Activated CD4-positive, CD25-positive, alpha-beta regulatory T cell treated with anti-CD3 and anti-CD28 coated beads, Interleukin-2, amount 50 U/mL, for 16 hours (primary cell): Measurements from ENCODE around the gene WDFY2.

ENCODE experiments used
- DNase-seq: peaks from one replicate; pipeline ENCODE4 v3.0.0-alpha.2; 2020; ENCODE audit warnings: low read depth, low spot score

Gene WDFY2

DNA sequence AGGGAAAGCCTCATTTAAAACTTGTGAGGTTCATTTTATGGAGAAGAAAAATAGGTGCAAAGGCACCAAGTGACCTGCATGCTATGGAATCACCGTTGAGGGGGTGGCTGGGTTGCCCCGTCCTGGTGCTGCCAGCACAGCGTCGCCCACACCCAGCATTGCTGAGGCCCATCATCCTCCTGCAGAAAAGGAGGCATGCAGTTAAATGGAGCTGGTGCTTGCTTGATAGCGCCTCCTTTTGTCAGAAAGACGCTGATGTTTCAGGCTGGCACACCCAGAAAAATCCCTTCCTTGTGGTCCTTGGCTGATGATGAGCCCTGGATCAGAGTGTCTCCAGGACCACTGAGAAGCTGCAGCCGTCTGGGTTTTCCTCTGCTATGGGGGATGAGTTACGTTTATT is 182.8 kb downstream of the WDFY2 start:
- DNase-seq = no peak

DNA sequence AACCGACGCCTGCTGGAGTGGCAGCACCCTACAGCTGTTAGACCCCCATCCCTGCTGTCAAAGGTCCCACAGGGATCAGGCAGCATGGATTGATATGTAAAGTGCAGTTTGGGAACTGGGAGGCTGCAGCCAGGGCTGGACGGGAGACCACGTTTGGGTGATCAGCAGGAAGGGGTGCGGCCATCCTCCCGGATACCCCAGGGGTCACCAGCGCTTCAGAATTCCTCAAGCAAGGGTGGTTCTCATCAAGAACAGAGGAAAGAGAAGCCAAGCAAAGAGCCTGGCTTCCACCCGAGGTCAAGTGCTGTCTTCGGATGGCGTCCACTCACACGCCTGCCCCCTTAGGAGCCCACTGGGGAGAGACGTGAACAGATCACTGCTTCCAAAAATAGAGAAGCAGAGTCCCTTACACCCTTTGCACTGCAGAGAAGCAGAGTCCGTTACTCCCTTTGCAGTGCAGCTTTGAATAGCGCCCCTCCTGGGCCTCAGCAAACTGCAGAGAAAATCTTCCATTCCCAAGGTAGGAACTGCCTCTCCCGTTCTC is 184.2 kb downstream of the WDFY2 start:
- DNase-seq = no peak

- DNase-seq = no peak
Observed at GRCh38 chr13:51768976-51769375, 184.7 kb downstream of the WDFY2 start.

DNA sequence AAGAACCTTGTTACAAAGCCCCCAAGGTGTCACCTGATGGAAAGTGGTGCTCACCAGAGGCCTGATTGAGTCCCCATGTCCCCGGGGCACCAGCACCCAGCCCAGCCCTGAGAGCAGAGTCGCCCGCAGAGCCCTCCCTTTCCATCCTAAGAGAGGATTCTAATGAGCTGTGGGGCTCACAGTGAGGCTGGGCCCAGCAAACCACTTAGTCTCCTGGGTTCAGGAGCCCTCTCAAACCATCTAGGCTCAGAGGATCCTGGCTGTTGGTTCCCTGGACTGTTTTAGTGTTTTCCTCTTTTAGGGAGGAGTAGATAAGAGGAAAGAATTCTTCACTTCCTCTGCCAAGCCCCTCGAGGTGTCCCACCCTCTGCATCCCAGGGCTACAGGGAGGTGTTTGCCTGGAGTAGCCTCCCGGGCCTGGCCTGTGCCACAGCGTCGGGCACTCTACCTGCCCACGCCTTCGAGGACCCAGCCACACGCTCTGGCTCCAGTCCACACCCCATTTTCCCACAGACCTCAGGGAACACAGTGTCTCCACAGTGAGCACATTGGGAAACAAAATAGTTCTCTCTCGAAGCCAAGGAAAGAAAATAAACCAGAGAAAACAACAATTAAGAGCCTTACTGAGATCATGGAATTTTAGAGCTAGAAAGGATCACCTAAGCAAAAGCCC is 185.3 kb downstream of the WDFY2 start:
- DNase-seq = no peak

- no peak for DNase-seq
Observed at GRCh38 chr13:51770160-51770559, 185.9 kb downstream of the WDFY2 start.

DNA sequence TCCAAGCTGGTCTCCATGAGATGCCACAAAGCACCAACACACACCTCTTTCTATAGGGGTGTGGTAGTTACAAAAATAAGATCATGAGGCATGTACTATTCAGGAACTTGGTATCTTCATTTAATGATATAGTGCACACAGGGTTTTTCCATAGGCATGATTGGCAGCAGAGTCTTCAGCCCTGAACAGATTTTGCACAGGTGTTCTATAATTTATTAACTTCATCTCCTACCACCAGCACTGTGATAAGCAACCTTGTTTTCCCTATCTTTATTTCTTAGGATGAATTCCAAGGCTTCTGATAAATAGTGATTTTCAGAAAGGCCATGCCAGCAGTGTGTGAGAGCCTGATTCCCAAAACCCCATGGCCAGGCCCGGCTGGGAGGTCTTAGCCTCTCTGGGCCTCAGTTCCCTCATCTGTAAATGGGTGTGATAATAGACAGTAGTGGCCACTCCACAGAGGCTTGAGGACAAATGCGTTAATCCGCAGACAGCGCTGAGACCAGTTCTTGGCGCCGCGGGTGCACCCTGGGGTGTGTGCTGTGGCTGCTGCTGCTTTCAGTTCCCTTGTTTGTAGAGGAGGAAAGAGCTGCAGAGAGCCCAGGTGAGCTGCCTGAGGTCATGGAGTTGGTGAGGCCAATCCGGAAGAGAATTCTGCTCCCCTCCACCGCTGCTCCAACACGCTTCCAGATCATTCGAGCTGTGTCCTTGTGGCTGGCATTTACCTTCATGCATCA is 186.6 kb downstream of the WDFY2 start:
- no peak for DNase-seq

GRCh38 chr13:51771418-51772104 is 187.3 kb downstream of the WDFY2 start:
- no peak for DNase-seq

- DNase-seq = no peak
Observed at GRCh38 chr13:51772105-51772455, 187.8 kb downstream of the WDFY2 start.

- no peak for DNase-seq
Observed at GRCh38 chr13:51772781-51773180, 188.5 kb downstream of the WDFY2 start.

DNA sequence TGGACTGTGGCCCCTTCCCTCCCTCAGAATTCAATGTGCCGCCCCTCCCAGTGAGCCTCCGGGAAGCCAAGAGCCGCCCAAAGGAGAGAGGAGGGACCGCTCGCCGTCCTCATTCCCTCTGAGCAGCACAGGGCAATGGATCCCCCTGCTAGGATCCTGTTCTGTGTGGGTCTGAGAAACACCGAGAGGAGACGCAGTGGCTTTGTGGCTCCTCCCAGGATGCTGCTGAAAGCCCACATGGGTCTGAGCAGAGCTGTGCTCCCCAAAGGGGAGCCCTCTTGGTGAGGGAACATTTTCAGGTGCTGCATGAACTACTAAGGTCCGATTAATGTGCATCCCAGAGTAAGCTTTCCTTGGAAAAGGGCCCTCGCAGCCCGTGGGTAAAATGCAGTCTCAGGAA is 189.3 kb downstream of the WDFY2 start:
- no peak for DNase-seq

- DNase-seq = no peak
Observed at GRCh38 chr13:51776179-51776578, 191.9 kb downstream of the WDFY2 start.

- DNase-seq = no peak
Observed at GRCh38 chr13:51777921-51778320, 193.7 kb downstream of the WDFY2 start.

GRCh38 chr13:51778392-51778791 is 194.1 kb downstream of the WDFY2 start:
- no peak for DNase-seq

GRCh38 chr13:51780099-51780498 is 195.8 kb downstream of the WDFY2 start:
- no peak for DNase-seq

- DNase-seq = no peak
Observed at GRCh38 chr13:51781246-51782022, 197.2 kb downstream of the WDFY2 start.

DNA sequence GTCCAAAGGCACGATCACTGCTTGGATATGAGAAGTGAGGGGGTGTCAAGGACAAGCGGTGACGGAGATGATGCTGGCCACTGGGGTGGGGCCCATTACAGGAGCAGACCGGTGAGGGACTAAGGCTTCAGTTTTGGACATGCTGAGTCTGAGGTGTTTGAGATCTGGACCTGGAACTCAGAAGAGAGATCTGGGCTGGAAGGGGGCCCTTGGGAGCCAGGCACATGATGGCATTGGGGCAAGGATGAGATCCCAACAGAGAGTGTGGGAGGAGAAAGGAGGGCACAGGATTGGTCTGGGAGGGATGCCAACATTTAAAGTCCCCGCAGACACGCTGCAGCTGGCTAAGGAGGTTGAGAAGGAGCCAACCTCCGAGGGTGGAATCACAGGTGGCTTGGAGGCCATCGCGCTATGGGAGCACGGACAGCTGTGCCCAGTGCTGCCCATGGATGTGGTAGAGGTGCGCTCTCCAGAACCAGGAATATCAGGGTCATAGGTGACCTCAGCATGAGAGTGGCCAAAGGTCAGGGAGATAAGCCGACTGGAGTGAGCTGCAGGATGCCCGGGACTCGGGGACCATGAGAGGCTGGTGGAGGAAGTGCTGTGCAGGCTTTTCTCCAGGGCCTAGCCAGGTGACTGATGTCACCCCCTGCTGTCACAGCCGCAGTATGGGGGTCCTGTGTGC is 197.9 kb downstream of the WDFY2 start:
- DNase-seq = no peak

DNA sequence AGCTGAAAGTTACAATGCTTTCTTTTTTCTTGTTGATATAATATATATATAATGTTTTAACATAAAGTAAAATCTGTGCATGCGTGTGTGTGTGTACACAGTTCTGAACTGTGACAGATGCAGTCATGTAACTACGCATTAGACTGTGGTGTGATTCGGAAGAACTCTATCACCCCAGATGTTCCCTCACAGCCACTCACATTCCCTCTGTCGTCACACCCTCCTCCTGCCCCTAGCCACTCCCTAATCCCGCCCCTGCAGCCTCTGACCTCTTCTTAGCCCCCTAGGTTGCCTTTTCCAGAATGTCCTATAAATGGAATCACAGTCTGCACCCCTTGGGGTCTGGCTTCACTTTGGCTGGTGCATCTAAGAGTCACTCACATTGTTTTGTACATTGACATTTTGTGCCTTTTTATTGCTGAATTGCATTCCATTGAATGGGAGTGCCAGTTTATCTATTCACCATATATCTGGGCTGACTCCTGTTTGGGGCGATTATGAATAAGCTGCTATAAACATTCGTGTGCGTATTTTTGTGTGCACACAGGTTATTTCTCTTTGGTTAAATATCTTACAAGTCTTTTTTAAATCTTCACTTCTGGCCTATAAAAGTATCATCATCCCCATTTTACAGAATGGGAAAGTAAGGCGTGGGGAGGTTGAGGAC is 199.3 kb downstream of the WDFY2 start:
- no peak for DNase-seq

DNA sequence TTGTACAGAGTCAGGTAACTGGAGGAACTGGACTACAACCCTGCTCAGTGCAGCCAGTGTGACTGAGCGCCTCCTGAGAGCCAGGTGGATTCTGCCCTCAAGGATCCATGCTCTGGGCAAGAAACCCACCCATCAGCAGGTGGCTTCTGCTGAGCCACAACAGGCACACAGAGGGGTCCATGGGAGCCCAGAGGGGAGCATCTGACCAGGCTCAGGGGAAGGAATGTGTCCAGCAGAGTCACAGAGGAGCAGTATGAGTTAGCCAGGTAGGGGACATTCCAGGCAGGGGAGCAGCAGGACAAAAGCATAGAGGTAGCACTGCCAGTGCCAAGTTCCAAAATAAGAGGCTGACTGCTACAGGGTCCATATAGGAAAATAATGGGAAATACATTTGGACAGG is 199.8 kb downstream of the WDFY2 start:
- no peak for DNase-seq

DNA sequence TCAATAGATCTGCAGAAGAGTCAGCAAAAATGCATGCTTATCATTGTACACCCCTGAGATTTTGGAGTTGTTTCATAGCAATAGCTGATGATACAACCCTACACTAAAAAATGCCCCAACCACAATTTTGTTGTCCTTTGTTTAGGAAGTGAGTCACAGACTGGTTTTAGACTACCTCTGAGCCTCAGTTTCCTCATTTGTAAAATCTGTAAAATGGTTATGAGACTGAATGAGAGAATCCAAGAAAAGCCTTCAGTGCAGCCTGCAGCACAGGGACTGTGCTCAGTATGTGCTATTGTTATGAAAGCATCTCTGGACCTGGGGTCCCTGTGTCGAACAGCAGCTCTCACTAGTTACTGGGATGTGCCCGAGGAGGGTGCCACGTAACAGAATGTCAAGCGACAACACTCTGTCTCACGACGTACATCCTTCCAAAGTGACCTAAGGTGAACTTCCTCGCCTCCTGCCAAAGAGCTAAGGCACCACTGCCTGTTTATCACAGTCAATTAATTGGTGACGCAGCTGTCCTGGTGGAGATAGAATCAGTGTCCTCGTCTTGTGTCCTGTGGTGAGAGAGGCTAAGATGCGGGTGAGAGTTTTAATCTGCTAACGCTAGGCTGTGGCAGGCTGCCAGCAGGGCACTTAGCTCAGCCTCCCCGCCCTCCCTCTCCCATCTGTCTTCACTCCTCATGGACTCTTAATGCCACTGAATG is 201.6 kb downstream of the WDFY2 start:
- no peak for DNase-seq
